Activated T-cell treated with anti-CD3 and anti-CD28 coated beads, Interleukin-2, amount 50 U/mL, for 48 hours (primary cell): ENCODE results near the gene UBALD2.
A peak's percentile ranks its signal among the peaks of the same experiment; 100 is the strongest.
"Not testable (repeated sequence)": the region's sequence is repeated elsewhere in the genome, so short reads cannot be mapped to it uniquely, and the experiment has no call there.

Experiments
- DNase-seq, 2 experiments: peaks; one replicate each; pipeline ENCODE4 v3.0.0-alpha.2; 2020

UBALD2 gene

DNA sequence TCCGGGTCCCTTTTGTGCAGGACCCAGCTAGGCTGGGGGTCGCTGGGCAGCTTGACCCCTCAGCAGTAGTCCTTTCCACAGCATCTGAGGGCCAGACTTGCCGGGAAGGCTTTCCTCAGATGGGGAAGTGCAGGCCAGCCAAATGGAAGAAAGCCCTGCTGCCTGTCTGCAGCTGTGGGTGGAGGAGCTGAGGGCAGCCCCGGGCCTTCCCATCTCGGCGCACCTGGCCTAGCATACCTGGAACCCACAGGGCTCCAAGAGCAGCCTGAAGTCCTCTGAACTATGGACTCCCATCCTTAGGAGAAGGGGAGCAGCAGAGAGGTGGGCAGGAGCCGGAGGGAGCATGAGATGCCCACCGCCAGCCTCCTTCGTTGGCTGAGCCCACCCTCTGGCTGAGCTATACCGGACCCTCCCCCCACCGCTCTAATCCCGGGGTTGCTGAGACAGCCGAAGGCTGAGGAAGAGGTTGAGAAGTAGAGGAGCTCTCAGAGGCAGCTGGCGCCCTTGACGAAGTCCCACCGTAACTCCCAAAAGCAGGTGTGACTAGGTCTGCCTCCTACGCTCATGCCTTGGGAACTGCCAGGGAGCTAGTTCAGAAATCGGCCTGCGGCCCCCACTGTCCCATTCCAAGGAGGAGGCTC lies 13.2 kb downstream of the UBALD2 start:
- DNase-seq, result no peak

DNA sequence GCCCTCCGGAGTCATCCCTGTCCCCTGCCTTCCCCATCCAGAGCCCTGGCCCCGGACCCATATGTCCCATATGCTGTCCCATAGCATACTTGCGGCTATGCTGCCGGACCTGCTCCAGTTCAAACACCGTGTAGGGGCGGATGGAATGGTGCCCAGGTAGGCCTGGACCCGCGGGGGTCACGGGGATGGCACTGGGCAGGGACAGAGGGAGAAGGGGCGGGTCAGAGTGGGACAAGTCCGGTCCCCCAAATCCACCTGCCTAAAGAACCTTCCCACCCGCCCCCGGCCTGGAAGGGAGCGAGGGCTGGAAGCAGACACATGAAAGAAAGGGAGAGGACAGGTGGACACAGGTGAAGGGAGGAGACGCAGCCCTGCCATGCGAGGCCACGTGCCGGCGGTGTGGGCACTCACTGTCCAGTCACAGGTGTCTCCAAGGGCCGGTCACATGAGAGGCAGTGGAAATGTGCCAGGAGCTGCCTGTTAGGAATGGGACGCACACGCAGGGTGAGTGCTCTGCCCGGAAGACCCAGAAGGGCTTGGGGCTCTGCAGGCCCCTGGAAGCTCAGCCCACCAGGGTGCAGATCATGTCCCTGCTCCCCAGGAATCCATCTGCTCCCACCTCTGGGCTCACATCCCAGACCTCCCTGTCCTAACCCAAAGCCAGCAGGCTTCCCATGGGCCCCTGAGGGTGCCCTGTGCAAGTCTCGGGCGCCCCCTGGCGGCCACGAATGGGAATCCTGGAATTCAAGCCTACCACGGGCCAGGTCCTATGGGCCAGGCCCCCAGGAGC lies 14.0 kb downstream of the UBALD2 start:
- DNase-seq, result peak; percentile 92 to 93

DNA sequence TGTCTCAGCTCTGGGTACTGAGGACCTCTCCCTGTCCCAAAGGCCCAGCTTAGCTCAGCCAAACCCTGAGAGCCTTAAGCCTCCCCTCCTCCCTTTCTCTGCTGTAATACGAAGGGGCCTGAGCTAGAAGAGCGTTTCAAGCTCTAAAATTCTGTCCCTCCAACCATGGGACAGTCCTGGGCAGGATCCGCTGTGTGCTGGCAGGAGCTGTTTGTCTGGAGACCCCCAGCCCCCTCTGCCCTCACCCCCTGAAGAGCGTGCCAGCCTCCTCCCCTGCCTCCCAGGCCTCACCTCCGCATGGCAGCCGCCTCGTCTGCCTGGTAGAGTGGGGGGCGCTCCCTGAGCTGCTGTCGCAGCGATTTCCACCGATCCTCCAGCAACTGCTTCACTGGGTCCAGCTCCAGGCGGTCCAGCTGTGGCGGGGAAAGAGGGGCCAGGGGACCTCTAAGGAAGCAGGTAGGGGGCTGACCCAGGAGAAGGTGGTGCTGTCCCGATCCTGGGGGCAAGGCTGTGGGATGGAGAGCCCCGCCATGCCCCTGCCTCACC lies 14.7 kb downstream of the UBALD2 start:
- no peak for DNase-seq

DNA sequence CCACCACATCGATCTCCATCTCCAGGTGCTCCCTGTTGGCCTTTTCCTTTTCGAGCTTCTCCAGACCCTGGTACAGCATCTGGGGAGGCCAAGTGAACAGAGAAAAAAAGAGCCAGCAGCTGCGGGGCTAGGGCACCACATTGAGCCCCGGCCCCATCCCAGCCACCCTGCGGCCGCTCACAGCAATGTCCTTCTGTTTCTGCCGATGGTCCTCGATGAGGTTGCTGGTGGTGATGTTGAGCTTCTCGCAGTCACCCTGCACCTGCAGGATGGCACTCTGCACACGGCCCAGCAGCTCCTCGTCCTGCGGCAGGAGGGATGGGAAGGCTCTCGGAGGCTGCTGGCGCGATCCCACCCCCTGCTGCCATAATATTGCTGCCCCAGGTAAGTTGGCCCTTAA lies 15.5 kb downstream of the UBALD2 start:
- DNase-seq, result no peak

DNA sequence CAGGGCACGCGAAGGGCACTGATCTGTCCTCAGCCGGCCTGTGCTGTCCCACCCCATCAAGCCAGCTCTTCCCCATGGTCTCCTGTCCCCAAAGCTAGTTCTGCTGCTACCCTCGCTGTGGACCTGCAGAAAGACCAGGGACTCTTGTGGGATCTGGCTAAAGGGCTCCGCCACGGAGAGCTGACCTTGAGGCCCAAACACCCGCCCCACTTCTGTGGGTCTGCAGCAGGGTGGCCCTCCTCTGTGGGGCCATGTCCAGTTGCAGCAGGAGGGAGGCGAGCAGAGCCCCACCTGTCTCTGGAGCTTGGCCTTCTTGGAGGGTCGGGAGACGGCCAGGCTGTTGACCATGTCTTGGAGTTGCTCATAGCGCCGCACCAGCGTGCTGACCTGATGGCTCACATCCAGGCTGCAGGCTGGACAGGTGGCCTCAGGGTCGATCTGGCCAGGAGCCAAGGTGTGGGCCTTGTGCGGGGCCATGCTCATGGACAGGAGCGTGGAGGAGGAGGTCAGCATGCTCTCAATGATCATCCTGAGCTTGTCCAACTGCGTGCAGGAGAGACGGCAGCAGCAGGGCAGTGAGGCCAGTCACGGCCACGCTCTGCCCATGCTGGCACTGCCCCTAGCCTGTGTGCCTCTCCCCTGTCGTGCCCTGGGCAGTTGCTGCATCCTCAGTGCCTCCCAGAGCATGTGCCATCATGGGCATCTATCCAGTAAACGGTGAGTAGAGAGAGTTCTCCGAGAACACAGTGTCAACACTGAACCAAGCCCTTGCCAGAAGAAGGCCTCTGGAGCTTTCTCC lies 16.6 kb downstream of the UBALD2 start:
- DNase-seq, result no peak

DNA sequence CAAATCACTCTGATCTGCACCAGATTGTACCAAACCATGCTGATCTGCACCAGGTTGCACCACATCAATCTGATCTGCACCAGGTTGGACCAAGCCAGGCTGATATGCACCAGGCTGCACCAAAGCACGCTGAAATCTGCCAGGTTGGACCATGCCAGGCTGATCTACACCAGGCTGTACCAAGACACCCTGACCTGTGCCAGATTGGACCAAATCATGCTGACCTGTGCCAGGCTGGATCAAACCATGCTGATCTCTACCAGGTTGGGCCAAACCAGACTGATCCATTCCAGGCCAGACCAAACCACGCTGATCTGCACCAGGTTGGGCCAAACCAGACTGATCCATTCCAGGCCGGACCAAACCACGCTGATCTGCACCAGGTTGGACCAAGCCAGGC lies 27.4 kb downstream of the UBALD2 start:
- DNase-seq, result no peak

DNA sequence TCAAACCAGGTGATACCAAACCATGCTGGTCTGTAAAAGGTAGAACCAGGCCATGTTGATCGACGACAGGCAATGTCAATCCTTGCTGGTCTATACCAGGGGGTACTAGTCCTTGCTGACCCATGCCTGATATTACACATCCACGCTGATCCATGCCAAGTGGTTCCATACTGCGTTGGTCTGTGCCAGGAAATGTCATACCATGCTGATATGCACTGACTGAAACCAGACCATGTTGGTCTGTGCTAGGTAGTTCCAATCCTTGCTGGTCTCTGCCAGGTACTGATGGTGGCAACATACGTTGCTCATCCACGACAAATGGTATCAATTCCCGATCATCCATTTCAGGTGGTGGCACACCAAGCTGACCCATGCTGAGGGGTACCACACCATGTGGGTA lies 28.0 kb downstream of the UBALD2 start:
- no peak for DNase-seq

DNA sequence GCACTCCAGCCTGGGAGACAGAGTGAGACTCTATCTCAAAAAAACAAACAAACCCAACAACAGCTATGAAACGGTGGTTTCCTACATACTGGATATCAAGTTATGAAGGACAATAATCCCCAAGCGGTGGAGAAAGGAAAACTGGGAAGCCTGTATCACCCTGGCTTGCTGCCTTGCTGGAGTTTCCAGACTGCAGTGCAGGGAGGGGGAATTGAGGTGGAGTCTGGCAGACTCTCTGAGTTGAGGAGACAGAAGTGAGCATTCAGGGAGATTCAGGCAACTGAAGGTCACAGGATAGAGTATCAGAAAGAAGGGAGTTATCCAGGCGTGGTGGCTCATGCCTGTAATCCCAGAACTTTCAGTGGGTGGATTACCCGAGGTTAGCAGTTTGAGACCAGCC lies 31.0 kb downstream of the UBALD2 start:
- no peak for DNase-seq

DNA sequence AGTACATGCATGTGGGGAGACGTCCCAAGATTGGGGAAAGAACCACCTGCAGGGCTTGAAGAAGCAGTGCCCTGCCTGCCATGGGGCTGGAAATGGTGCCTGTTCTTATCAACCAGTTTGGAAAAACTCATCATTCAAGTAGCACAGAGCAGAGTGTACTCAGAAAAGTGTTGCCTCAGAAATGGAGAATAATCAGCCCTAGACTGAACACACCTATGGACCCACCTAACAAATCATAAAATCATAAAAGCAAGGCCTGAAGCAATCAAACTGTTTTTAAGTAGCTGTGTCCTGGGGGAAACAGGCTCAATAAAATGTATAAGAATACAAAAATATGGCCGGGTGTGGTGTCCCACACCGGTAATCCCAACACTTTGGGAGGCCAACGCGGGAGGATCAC lies 31.7 kb downstream of the UBALD2 start:
- DNase-seq, result no peak

DNA sequence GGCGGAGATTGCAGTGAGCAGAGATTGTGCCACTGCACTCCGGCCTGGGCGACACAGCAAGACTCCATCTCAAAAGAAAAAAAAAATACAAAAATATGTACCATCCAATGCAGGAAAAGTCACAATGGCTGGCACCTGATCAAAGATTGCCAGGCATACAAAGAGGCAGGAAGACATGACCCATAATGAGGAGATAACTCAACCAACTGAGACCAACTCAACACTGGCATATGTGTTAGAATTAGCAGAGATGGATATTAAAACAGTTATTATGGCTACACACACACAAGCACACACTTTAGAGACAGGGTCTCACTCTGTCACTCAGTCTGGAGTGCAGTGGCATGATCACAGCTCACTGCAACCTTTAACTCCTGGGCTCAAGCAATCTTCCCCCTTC lies 32.3 kb downstream of the UBALD2 start:
- DNase-seq, result no peak

DNA sequence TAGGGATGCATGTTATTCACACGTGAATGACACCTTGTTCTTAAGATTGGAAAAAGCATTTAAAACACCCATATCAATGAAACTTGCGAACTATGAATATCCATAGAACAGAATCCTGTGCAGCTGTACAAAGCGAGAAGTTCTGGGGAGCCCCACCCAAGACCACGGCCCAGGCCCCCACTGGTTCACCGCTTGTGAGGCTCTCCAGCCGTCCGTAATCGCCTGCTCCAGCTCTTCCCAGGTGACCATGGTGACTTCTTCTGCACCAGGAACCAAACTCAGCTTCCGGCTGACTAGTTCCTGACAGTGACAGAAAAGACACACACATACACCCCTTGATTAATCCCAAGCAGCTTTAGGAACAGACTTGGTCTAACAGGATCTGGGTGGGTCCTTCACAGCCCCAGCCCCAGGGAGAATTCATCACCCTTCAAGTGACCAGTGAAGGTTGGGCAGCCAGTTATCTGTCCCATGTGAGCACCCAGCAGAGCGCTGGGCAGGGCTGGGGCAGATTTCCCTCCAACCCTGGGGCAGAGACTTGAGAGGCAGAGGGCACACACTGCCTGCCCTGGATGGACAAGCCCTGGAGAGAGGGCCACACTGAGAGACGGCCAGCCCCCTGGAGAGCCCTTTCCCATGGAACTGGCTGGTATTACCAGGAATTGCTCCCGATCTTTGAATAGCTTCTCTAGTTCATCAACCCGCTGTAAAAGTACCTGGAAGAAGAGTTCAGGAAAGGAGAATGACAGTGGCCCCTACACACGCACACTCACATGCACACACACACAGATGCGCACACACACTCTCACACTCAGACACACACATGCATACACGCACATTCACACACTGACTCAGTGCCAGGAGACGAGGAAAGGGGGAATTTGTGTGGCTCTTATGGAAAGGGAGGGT lies 39.3 kb downstream of the UBALD2 start:
- DNase-seq, result no peak

DNA sequence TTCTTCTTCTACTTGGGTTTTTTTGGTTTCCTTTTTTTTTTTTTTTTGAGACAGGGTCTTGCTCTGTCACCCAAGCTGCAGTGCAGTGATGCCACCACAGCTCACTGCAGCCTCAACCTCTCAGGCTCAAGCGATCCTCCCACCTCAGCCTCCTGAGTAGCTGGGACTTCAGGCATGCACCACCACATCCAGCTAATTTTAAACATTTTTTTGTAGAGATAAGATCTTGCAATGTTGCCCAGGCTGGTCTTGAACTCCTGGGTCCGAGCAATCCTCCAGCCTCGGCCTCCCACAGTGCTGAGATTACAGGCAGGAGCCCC lies 39.9 kb downstream of the UBALD2 start:
- not testable (repeated sequence) for DNase-seq

DNA sequence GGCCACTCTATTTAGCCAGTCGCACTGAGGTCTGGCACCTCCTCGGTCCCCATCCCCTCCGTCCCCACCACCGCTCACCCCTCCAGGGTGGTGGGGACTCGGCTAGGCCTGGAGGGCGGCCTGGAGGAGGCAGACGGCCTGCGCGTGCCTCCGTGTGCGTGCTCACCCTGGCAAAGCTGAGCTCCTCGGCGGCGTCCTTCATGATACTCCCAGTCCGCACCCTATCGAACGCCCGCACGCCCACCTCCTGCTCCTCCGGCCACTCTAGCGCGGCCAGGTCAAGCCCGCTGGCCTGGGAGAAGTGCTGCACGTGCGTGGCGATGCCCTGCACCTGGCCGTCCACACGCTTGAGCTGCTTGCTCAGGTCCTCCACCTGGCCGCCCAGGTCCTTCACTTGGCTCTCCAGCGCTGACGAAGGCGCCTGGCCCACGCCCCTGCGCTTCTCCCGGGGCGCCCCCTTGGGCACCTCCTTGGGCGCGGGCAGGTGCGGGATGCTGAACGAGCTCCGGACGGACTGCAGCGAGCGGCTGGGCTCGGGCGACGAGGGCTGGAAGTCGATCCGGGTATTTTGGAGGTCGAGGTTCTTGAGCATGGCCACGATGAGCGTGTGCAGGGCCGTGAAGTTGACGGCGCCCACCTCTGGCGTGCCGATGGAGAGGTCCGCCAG lies 42.3 kb downstream of the UBALD2 start:
- DNase-seq, result no peak

DNA sequence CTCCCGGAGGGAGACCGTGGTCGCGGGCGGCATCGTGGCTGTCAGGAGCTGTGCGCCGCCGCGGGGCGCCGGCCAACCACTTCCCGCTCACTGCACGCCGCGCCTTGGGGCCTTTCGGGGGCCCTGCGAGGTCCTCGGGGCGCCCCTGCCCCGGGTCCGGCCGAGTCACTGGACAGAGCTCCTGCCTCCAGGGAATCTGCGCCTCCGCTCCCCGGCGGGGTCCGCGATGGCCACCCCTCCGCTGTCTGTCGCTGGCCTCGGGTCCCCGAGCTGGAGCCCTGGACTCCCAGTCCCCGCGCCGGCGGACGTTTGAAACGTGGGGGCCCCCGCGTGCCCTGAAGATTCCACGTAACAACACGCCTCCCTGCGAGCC lies 42.8 kb downstream of the UBALD2 start, which contains the start of gene QRICH2:
Gene QRICH2 (minus strand): TSS at position 311 of the 373 bp plus-strand sequence. CDS start 278 bp downstream, at position 33.
- DNase-seq, result no peak

DNA sequence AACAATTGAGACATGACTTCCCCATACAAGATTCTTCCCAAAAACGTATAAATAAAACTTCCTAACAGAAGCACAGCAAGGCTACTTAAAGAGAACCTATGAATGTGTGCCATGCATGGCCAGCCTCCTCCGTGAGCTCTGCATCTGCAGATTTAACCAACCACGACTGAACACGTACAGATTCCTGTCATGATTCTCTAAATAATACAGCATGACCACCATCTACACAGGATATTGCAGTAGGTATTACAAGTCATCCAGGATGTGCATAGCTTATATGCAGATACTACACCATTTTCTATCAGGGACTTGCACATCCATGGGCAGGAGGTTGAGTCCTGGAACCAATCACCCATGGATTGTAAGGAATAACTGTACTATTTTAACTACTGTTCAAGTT lies 44.3 kb downstream of the UBALD2 start:
- no peak for DNase-seq

DNA sequence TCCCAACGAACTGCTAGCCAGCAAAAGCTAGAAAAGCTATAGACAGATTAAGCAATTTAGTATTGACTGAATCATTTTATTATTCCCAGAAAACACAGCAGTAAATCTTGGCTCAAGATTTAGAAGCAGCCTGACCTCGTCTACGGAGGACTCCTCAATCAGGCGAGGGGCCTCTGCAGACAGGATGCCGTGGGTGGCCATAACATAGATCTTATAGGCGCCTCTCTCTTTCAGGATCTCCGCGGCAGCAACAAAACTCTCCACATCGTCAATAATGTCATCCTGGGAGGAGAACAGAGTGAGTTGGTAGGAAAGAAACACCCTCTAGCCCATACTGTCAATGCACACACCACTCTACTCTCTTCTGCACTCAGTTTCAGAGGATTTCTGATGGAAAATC lies 47.6 kb downstream of the UBALD2 start:
- no peak for DNase-seq

DNA sequence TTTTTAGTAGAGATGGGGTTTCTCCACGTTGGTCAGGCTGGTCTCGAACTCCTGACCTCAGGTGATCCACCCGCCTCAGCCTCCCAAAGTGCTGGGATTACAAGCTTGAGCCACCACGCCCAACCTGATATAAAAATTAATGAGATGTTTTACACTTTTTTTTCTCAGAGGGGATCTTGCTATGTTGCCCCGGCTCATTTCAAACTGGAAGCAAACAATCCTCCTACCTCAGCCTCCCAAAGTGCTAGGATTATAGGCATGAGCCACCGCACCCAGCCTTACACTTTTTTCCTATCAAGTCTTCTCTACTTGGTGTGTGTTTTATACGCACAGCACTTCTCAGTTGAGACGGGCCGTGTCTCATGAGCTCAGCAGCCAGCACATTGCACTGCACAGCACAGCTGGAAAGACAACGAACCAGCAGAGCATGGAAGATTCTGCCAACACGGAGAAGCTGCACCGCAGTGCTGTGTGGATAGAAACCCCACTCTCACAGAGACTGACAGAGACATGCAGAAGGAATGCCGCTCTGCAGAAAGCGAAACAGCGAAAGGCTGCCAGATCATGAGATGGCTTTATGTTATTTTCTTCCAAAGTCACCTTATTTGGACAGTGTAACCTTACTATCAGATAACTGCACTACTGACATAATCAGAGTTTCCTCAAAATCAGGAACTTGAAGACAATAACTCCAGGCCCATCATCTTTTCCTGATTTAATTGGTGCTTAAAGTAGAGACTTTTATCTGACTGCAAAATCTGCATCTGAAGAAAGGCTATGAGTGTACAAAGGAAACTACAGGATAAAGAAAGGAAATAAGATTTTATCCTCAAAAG lies 49.5 kb downstream of the UBALD2 start:
- DNase-seq, result no peak

DNA sequence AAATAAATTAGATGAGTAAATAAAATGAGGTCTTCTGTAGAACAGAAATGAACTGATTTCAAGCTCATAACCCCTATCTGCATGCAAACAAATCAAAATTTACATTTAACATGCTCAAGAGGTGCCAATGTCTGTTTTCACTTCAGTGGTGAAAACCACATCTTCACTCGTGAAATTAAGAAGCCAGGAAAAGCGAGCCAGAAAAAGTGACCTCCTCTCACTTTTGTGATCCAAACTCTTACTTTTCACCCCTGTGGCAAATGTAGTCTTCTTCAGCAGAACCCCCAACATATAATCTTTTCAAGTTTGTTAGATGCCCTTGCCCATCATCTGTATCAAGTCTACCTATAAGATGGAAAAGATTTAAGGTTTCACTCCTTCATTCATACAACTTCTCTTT lies 52.4 kb downstream of the UBALD2 start:
- no peak for DNase-seq

DNA sequence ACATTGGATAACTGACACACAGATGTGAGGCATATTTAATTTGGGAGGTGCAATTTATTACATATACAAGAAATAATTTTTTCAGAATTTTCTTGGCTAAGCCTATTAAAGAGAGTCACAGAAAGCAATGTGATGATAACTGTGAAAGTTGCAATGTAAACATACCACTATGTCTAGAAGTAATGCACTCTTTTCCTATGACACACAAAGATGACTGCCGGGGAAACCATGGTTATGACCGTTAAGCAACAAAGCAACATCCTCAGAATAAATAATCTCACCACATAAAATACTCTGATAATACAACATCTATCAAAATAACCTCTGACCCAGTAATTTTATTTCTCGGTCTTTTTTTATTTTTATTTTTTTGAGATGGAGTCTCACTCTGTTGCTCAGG lies 53.4 kb downstream of the UBALD2 start:
- no peak for DNase-seq
